Measurements from ENCODE around the gene MIER3. TPM values are rescaled to one million over a fixed set of nuclear protein-coding genes. Genes with fewer than 3 reads are reported as not detected.
A peak's percentile ranks its signal among the peaks of the same experiment; 100 is the strongest.

Gene MIER3
- polyA plus RNA-seq, 1 of the 3 experiments (the other 2 are of a cell fraction): 3.8 TPM

GRCh38 chr5:56950626-56951125, 1.2 kb downstream of the MIER3 start:
- Histone ChIP-seq H3K27ac (ENCODE audit: low read depth in 2 of 2, low read length in 1 of 2) (peak overlapping the region; percentile 60 to 86; a peak in 3 of 4 replicates), H3K27me3 (ENCODE audit: insufficient read depth) (no peaks in the 10 kb centered on the region), H3K4me1 (ENCODE audit: control insufficient read depth in 1 of 2, insufficient read depth in 2 of 2, low read depth in 1 of 2, low read length in 1 of 2) (peaks cover 8 to 11% of the 10 kb centered on the region in 2 experiments; a peak in 3 of 4 replicates), H3K9ac (peak overlapping the region; percentile 84), H3K4me2 (peak overlapping the region; percentile 95), H3K9me2 (no peaks in the 10 kb centered on the region), H2AFZ (ENCODE audit: low read depth) (peak overlapping the region; percentile 39; the same call in 1 of the 2 replicates), H3K79me2 (ENCODE audit: insufficient read depth) (peaks cover 55% of the 10 kb centered on the region), H3K4me3 (ENCODE audit: low read depth in 2 of 2, low read length in 1 of 2) (peak overlapping the region; percentile 89 to 94), H3K36me3 (replicated peaks in 1 of 2; ENCODE audit: control insufficient read depth in 1 of 2, insufficient read depth in 2 of 2, low read length in 1 of 2) (peaks cover 24 to 35% of the 10 kb centered on the region in 2 experiments), H3K9me3 (no peaks in the 10 kb centered on the region), H3F3A (replicated peaks; ENCODE audit: insufficient read depth) (peaks cover 4% of the 10 kb centered on the region), H4K20me1 (ENCODE audit: insufficient read depth) (peaks cover 18% of the 10 kb centered on the region)
- ChIA-PET POLR2A (interaction anchor here (0.6 to 1.4 kb wide), 7 partner anchors 9 to 681 kb away, joined by 3 to 14 read pairs (median 4); partner anchors contain the start of gene SETD9), CTCF (interaction anchor here (0.8 to 1.5 kb wide), 6 partner anchors 10 to 680 kb away, joined by 3 to 4 read pairs (median 4); no protein-coding TSS in a partner anchor)
- TF ChIP-seq ELF1 (IDR thresholded peaks at IDR 0.05): no peak
- TF ChIP-seq RFX5 (IDR thresholded peaks at IDR 0.05; ENCODE audit: low read length): 0 out of 2 replicates have a peak, but pooled peaks have one; percentile 14
- TF ChIP-seq EP300 (IDR thresholded peaks at IDR 0.05; ENCODE audit: borderline replicate concordance in 1 of 2, low read depth in 1 of 2, low read length in 1 of 2): no peak
- peak; percentile 59 for TF ChIP-seq MXI1 (IDR thresholded peaks at IDR 0.05; ENCODE audit: low read depth, low read length)
- 1% methylated on average over 19 of the region's 33 CpGs for WGBS (ENCODE audit: low lambda C conversion rate)
- peak; percentile 62 for DNase-seq

DNA sequence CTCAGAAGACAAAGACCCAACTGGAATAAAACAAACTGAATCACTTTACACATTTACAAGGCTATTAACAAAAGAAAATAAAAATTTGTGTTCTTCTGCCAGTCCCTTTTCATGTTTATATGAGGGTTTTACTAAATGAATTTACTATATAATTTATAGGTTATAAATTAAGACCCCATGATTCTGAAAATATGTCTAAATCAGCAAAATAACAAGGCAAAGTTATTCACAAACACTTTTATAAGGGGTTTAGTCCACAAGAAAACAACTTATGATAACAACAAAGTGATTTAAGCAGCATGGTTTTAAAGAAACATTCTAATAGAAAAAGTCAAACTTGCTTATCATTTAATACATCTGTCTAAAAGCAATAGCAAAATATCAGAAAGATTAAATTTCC, 4.9 kb downstream of the MIER3 start:
- H3K79me2 ChIP-seq (ENCODE audit: insufficient read depth): peaks cover 55% of the 10 kb centered on the region
- H2AFZ ChIP-seq (ENCODE audit: low read depth): no peak overlapping the region
- H3K9ac ChIP-seq: no peak overlapping the region
- TF ChIP-seq POLR2AphosphoS5 (IDR thresholded peaks at IDR 0.05; ENCODE audit: low read depth, low read length): no peak
- no peak for TF ChIP-seq YY1 (IDR thresholded peaks at IDR 0.05; ENCODE audit: low read depth)
- no peak for TF ChIP-seq MXI1 (IDR thresholded peaks at IDR 0.05; ENCODE audit: low read depth, low read length)
- TF ChIP-seq EP300 (IDR thresholded peaks at IDR 0.05; ENCODE audit: borderline replicate concordance in 1 of 2, low read depth in 1 of 2, low read length in 1 of 2): no peak
- peaks cover 7 to 8% of the 10 kb centered on the region in 2 experiments; a peak in 2 of 4 replicates for H3K4me1 ChIP-seq (ENCODE audit: control insufficient read depth in 1 of 2, insufficient read depth in 2 of 2, low read depth in 1 of 2, low read length in 1 of 2)
- POLR2A ChIA-PET: no interaction called here
- H3F3A ChIP-seq (replicated peaks; ENCODE audit: insufficient read depth): peaks cover 4% of the 10 kb centered on the region
- no peak overlapping the region for H3K27ac ChIP-seq (ENCODE audit: low read depth in 2 of 2, low read length in 1 of 2)
- peaks cover 20% of the 10 kb centered on the region for H4K20me1 ChIP-seq (ENCODE audit: insufficient read depth)
- peaks cover 44 to 52% of the 10 kb centered on the region in 2 experiments for H3K36me3 ChIP-seq (replicated peaks in 1 of 2; ENCODE audit: control insufficient read depth in 1 of 2, insufficient read depth in 2 of 2, low read length in 1 of 2)
- H3K4me2 ChIP-seq: no peak overlapping the region
- CTCF ChIA-PET: no interaction called here
- no peak overlapping the region for H3K4me3 ChIP-seq (ENCODE audit: low read depth in 2 of 2, low read length in 1 of 2)
- H3K9me3 ChIP-seq: no peaks in the 10 kb centered on the region
- DNase-seq: no peak
- no peaks in the 10 kb centered on the region for H3K9me2 ChIP-seq
- no peaks in the 10 kb centered on the region for H3K27me3 ChIP-seq (ENCODE audit: insufficient read depth)

DNA sequence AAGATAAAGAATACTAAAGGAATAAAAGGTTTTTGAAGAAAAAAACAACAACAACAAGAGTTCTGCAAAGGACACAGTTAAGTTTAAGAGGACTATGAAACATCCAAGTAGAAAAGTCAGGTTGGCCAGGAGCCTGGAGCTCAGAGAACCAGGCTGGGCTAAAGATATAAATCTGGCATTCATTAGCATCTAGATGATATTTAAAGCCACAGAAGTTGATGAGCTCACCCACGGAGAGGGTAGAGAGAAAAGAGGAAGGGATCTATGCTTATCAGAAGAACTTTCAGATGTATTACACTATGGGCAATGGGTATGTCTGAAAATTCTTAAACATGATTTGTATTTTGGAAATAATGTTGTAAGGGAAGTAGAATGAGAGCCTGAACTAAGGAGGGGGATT, 9.9 kb downstream of the MIER3 start:
- 0 out of 2 replicates have a peak overlapping the region, but pooled peaks have one; percentile 11 for H3K4me2 ChIP-seq
- H3K9me3 ChIP-seq: no peaks in the 10 kb centered on the region
- no peak overlapping the region for H3K4me3 ChIP-seq (ENCODE audit: low read depth in 2 of 2, low read length in 1 of 2)
- TF ChIP-seq TCF12 (IDR thresholded peaks at IDR 0.05) (peak; percentile 66), ZBTB33 (IDR thresholded peaks at IDR 0.05; ENCODE audit: borderline replicate concordance, low read depth) (no peak)
- H3K27me3 ChIP-seq (ENCODE audit: insufficient read depth): no peaks in the 10 kb centered on the region
- CTCF ChIA-PET: interaction anchor here (1.2 kb wide), 1 partner anchor 14 kb away, joined by 3 read pairs; no protein-coding TSS in a partner anchor
- H2AFZ ChIP-seq (ENCODE audit: low read depth): no peak overlapping the region
- H3K36me3 ChIP-seq (replicated peaks in 1 of 2; ENCODE audit: control insufficient read depth in 1 of 2, insufficient read depth in 2 of 2, low read length in 1 of 2): peaks cover 70 to 79% of the 10 kb centered on the region in 2 experiments
- DNase-seq: peak; percentile 12
- POLR2A ChIA-PET: no interaction called here
- H3K27ac ChIP-seq (ENCODE audit: low read depth in 2 of 2, low read length in 1 of 2): peak overlapping the region; percentile 12 to 43; a peak in 2 of 4 replicates
- no peaks in the 10 kb centered on the region for H3K9me2 ChIP-seq
- peaks cover 10% of the 10 kb centered on the region for H4K20me1 ChIP-seq (ENCODE audit: insufficient read depth)
- H3K9ac ChIP-seq: no peak overlapping the region
- no peaks in the 10 kb centered on the region; a peak in 1 of 4 replicates for H3K4me1 ChIP-seq (ENCODE audit: control insufficient read depth in 1 of 2, insufficient read depth in 2 of 2, low read depth in 1 of 2, low read length in 1 of 2)
- WGBS (ENCODE audit: low lambda C conversion rate): 24% methylated on average over 1 of the region's 1 CpG
- 0 out of 2 replicates have a peak, but pooled peaks cover 11% of the 10 kb centered on the region for H3K79me2 ChIP-seq (ENCODE audit: insufficient read depth)
- no peaks in the 10 kb centered on the region for H3F3A ChIP-seq (replicated peaks; ENCODE audit: insufficient read depth)
